NOMO-1 (cell line): ENCODE measurements around the gene AQP12A.

ENCODE experiments used
- DNase-seq, 2 experiments: peaks; one replicate each; lab custom pipeline; 2025; ENCODE audit not compliant: unreplicated experiment in 2 of 2; lab: John Stamatoyannopoulos, UW

AQP12A gene

GRCh38 chr2:240733803-240734495, 42.3 kb downstream of the AQP12A start:
- peak in 1 of 2 experiments; percentile 2 for DNase-seq

GRCh38 chr2:240734756-240735155, 43.1 kb downstream of the AQP12A start:
- no peak for DNase-seq

GRCh38 chr2:240735476-240735875, 43.8 kb downstream of the AQP12A start:
- no peak for DNase-seq

DNA sequence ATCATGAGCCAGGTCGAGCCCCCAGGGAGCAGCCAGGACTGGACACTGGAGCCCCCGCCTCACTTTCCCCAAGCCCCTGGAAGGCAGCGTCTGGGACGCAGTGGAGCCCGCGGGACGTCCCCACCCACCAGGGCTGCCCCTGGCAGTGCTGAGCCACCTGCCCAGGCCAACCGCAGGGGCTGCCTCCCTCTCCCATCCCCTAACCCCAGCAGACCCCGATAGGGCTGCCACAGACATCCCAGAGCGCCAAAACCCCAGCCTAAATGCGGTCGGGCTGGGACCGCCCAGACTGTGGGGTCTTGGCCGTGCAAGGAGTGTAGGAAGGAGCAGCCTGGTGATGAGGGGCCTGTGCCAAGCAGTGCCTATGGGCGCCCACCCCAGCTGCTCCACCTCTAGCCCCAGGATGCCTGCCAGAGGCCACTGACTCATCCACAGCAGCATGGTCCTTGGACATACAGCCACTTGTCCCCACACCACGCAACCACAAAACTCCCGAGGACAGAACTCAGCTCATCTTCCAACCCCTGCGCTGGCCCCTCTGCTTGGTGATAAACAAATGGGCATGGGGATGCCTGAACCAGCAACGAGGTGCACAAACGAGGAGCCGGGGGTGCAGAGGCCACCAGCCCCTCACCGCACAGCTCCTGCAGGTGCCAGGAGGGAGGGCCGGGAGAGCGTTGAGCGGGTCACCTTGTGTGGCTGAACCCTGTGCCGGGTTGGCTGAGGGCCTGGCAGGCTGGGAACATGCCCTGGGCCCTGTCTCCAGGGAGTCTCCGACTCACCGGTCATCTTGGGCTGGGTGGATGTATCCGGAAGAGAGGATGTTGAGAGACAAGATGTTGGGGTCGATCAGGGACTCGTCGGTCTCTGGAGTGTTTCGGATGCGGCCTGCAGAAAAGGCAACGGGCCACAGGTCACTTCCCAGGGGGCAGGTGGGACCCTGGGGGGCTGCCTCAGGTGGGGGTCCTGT, 44.9 kb downstream of the AQP12A start:
- DNase-seq: no peak

DNA sequence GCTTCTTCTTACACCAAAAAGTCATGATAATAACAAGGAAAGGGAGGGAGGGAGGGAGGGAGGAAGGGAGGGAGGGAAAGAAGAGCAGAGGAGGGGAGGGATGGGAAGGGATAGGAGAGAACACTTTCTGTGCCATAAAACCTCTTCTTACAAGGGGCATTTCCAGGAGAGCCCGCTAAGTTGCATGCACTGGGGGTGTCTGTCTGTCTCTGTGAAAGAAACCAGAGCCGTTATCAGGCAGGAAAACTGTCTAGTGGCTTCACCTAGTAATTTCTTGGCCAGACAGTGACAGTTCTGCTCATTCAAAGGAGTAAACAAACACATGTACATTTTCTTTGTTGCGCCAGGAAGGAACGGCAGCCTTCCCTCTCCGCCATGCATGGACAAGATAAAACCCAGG, 45.8 kb downstream of the AQP12A start:
- DNase-seq: no peak

DNA sequence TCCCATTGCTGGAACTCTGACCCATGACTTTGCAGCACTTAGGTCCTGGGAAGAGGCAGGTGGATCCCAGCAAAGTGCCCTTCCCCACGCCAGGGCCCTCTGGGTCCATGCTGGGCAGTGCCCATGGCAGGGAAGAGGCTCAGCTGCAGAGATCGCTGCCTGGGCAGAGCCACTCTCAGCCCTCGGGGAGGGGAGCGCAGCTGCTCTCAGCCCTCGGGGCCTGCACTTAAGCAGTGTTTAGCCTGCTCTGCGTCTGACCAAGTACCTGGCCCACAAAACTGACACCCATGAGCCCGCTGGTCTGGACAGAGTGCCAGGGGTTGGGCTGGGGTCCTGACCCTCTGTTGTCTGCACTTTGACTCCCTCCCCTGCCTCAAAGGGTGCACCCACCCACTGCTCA, 46.3 kb downstream of the AQP12A start:
- no peak for DNase-seq

DNA sequence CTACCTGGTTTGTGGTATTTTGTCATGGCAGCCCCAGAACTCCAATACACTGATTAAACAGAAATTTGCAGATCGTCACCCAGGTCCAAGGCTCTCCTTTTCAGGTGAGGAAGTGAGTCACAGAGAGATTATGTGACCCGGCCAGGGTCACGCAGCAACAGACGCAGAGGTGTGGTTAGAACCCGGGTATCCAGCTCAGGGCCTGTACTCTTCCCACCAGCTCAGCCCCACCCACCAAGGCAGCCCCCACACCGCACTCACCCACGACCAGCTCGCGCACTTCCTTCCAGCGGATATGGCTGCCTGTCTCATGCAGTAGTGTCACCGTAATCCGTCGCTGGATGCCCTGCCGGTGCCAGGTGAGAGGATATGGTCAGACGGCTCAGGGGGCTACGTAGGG, 48.1 kb downstream of the AQP12A start:
- DNase-seq: no peak

- DNase-seq: no peak
Measured at GRCh38 chr2:240741091-240741490, 49.4 kb downstream of the AQP12A start.

GRCh38 chr2:240742602-240743095, 51.0 kb downstream of the AQP12A start:
- no peak for DNase-seq

- DNase-seq: no peak
Measured at GRCh38 chr2:240745456-240745855, 53.8 kb downstream of the AQP12A start.

- no peak for DNase-seq
Measured at GRCh38 chr2:240745962-240746361, 54.3 kb downstream of the AQP12A start.

GRCh38 chr2:240746671-240747070, 55.0 kb downstream of the AQP12A start:
- DNase-seq: no peak

DNA sequence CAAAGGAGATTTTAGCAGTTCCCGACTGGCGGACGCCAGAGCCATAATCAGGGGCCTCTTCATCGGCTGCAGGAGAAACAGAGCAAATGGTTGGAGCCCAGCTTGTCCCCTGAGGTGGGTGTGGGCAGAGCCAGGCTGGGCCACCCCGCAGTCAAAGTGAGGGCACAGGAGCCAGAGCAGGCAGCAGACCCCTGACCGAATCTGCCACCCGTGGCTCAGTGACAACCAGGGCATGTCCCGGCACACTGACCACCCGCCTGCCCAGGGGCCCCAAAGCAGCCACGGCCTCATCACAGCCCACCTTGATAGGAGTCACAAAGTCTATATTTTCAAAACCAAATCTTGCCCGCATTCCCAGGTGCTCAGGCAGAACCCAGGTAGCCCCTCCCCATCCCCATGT, 55.6 kb downstream of the AQP12A start:
- DNase-seq: no peak
